NCI-H2029 (cell line): ENCODE results near the gene RAB4B.
"Not testable (repeated sequence)": the region's sequence is repeated elsewhere in the genome, so short reads cannot be mapped to it uniquely, and the experiment has no call there.

Experiments
- DNase-seq: peaks from one replicate; lab custom pipeline; 2025; lab: John Stamatoyannopoulos, UW

Gene RAB4B

GRCh38 chr19:40750874-40751537 lies 27.0 kb upstream of the RAB4B start, which contains the start of gene SNRPA:
Gene SNRPA (plus strand): TSS chr19:40751203. CDS start chr19:40751409, 206 bp downstream.
- DNase-seq: peak; percentile 98

- DNase-seq: no peak
Measured at GRCh38 chr19:40752257-40752781, 25.7 kb upstream of the RAB4B start.

GRCh38 chr19:40754611-40755247 lies 23.3 kb upstream of the RAB4B start:
- DNase-seq: no peak

- DNase-seq: no peak
Measured at GRCh38 chr19:40755248-40755624, 22.8 kb upstream of the RAB4B start.

- no peak for DNase-seq
Measured at GRCh38 chr19:40755791-40756190, 22.3 kb upstream of the RAB4B start.

- DNase-seq: no peak
Measured at GRCh38 chr19:40756502-40757110, 21.4 kb upstream of the RAB4B start.

- DNase-seq: no peak
Measured at GRCh38 chr19:40758491-40758890, 19.6 kb upstream of the RAB4B start.

GRCh38 chr19:40759352-40759751 lies 18.7 kb upstream of the RAB4B start:
- DNase-seq: no peak

- no peak for DNase-seq
Measured at GRCh38 chr19:40762754-40763470, 15.1 kb upstream of the RAB4B start.

- DNase-seq: no peak
Measured at GRCh38 chr19:40763526-40763925, 14.5 kb upstream of the RAB4B start.

- DNase-seq: no peak
Measured at GRCh38 chr19:40763963-40764362, 14.1 kb upstream of the RAB4B start.

GRCh38 chr19:40766385-40766784 lies 11.7 kb upstream of the RAB4B start:
- DNase-seq: not testable (repeated sequence)

GRCh38 chr19:40768869-40769268 lies 9.2 kb upstream of the RAB4B start:
- no peak for DNase-seq

GRCh38 chr19:40771101-40771862 lies 6.8 kb upstream of the RAB4B start:
- not testable (repeated sequence) for DNase-seq

- DNase-seq: no peak
Measured at GRCh38 chr19:40774916-40775631, 3.0 kb upstream of the RAB4B start, which contains the start of gene MIA. Gene MIA (plus strand): TSS chr19:40775521. CDS start chr19:40775543, 22 bp downstream.

GRCh38 chr19:40775632-40776022 lies 2.4 kb upstream of the RAB4B start:
- no peak for DNase-seq

- no peak for DNase-seq
Measured at GRCh38 chr19:40776364-40776763, 1.7 kb upstream of the RAB4B start.

GRCh38 chr19:40776932-40777644 lies 959 bp upstream of the RAB4B start:
- DNase-seq: peak; percentile 84

- no peak for DNase-seq
Measured at GRCh38 chr19:40777645-40777936, 456 bp upstream of the RAB4B start.

GRCh38 chr19:40778706-40779284 lies 748 bp downstream of the RAB4B start:
- DNase-seq: no peak
